GM23338 (cell line): ENCODE measurements around the gene MACF1.

ENCODE experiments used
- CREB1 ChIP-seq: fragments of 250-450 bp; sonication (Bioruptor Pico); IDR thresholded peaks from 2 replicates; pipeline ENCODE4 v1.5.0; 2020; ENCODE audit warnings: low read depth, mild to moderate bottlenecking, moderate library complexity
- CTCF ChIP-seq, 2 experiments: fragments of 200-600 bp in 1 of 2; sonication (generic) in 1 of 2; conservative IDR thresholded peaks; 2 replicates each; pipeline versions ENCODE4 v1.5.1 to v1.6.1; 2016 to 2017; ENCODE audit warnings: antibody characterized with exemption in 2 of 2, low read depth in 2 of 2, mild to moderate bottlenecking in 2 of 2, moderate library complexity in 1 of 2
- EZH2 ChIP-seq: fragments of 200-600 bp; sonication (generic); IDR thresholded peaks from one replicate; pipeline ENCODE4 v1.8.0; 2017; ENCODE audit warnings: antibody characterized with exemption, mild to moderate bottlenecking, low read depth; ENCODE audit not compliant: unreplicated experiment
- ZNF331 ChIP-seq: fragments of 250-450 bp; sonication (Bioruptor Pico); IDR thresholded peaks from 2 replicates; pipeline ENCODE4 v1.5.0; 2020; ENCODE audit warnings: low read depth, mild to moderate bottlenecking, moderate library complexity

- no peak for TF ChIP-seq ZNF331 (CRISPR knock-in tag)
- no peak for TF ChIP-seq CREB1
- no peak for TF ChIP-seq CTCF (conservative IDR thresholded peaks at IDR 0.05; ENCODE audit: low read depth in 2 of 2)
- TF ChIP-seq EZH2: no peak
These were observed 190.9 kb downstream of the MACF1 start for GRCh38 chr1:39395357-39395831.
